HEK293 (cell line): Measurements from ENCODE around the gene CREBBP.
A peak's percentile ranks its signal among the peaks of the same experiment; 100 is the strongest.

Experiments used
- CTCF ChIA-PET: fragments of 350-600 bp; formaldehyde crosslinking; extraction: SDS; loops from one replicate; lab custom pipeline; 2021; ENCODE audit warnings: antibody characterized with exemption; lab: Yijun Ruan, JAX
- POLR2A ChIA-PET: fragments of 300-600 bp; formaldehyde crosslinking; extraction: SDS; loops from one replicate; lab custom pipeline; 2020; ENCODE audit warnings: antibody characterized with exemption, inconsistent platforms; lab: Yijun Ruan, JAX
- H3K27ac ChIP-seq: fragments of 200-500 bp; sonication (Bioruptor generic); 2 replicates; pipeline ENCODE4 v1.5.1; 2014; ENCODE audit warnings: low read depth, low read length, control low read depth, inconsistent platforms; ENCODE audit errors: extremely low read depth
- H3K36me3 ChIP-seq, 2 experiments: fragments of 200-500 bp in 1 of 2; sonication (Bioruptor generic) in 1 of 2; 1 replicate in 1 of 2; 2 replicates in 1 of 2; pipeline ENCODE4 v1.5.1; 2014 to 2017; ENCODE audit warnings: inconsistent platforms in 2 of 2, low read length in 2 of 2; ENCODE audit not compliant: control insufficient read depth in 2 of 2, insufficient read depth in 1 of 2
- H3K4me1 ChIP-seq: fragments of 200-500 bp; sonication (Bioruptor generic); 2 replicates; pipeline ENCODE4 v1.5.1; 2014; ENCODE audit warnings: mild to moderate bottlenecking, low read length, inconsistent platforms; ENCODE audit not compliant: control insufficient read depth, insufficient read depth
- H3K4me3 ChIP-seq: 2 replicates; pipeline ENCODE4 v1.5.1; 2011; ENCODE audit warnings: low read depth, mild to moderate bottlenecking, control low read depth, low read length, moderate library complexity
- H3K9me3 ChIP-seq: fragments of 200-500 bp; sonication (Bioruptor generic); 2 replicates; pipeline ENCODE4 v1.5.1; 2014; ENCODE audit warnings: low read depth, low read length, inconsistent platforms; ENCODE audit not compliant: control insufficient read depth, insufficient read depth
- ATF2 ChIP-seq: fragments of 450-650 bp; formaldehyde crosslinking; IDR thresholded peaks from 2 replicates; pipeline ENCODE4 v1.5.1; 2016; ENCODE audit warnings: missing biosample characterization, missing genetic modification characterization, low read depth
- EGR2 ChIP-seq: fragments of 450-650 bp; formaldehyde crosslinking; IDR thresholded peaks from 2 replicates; pipeline ENCODE4 v1.5.1; 2016; ENCODE audit warnings: low read depth, missing biosample characterization, missing genetic modification characterization
- GFI1B ChIP-seq: fragments of 450-650 bp; formaldehyde crosslinking; IDR thresholded peaks from 2 replicates; pipeline ENCODE4 v1.5.1; 2016; ENCODE audit warnings: missing biosample characterization, missing genetic modification characterization
- HOXC10 ChIP-seq: sonication (generic); formaldehyde crosslinking; IDR thresholded peaks from 2 replicates; pipeline ENCODE4 v1.8.1; 2023; ENCODE audit warnings: mild to moderate bottlenecking, missing genetic modification reagents
- HOXD13 ChIP-seq: sonication (generic); formaldehyde crosslinking; IDR thresholded peaks from 2 replicates; pipeline ENCODE4 v1.8.0; 2022; ENCODE audit warnings: missing genetic modification reagents, borderline replicate concordance
- MYNN ChIP-seq: fragments of 450-650 bp; formaldehyde crosslinking; IDR thresholded peaks from 2 replicates; pipeline ENCODE4 v1.5.1; 2016; ENCODE audit warnings: missing biosample characterization, missing genetic modification characterization, borderline replicate concordance
- RBAK ChIP-seq: fragments of 450-650 bp; formaldehyde crosslinking; IDR thresholded peaks from 2 replicates; pipeline ENCODE4 v1.5.1; 2016; ENCODE audit warnings: missing biosample characterization, missing genetic modification characterization
- SCRT2 ChIP-seq: fragments of 450-650 bp; formaldehyde crosslinking; IDR thresholded peaks from 2 replicates; pipeline ENCODE4 v1.5.1; 2016; ENCODE audit warnings: missing biosample characterization, missing genetic modification characterization
- ZBTB20 ChIP-seq: fragments of 450-650 bp; formaldehyde crosslinking; IDR thresholded peaks from 2 replicates; pipeline ENCODE4 v1.5.1; 2016; ENCODE audit warnings: missing biosample characterization, missing genetic modification characterization
- ZBTB49 ChIP-seq: fragments of 450-650 bp; formaldehyde crosslinking; IDR thresholded peaks from 2 replicates; pipeline ENCODE4 v1.5.1; 2016; ENCODE audit warnings: missing biosample characterization, missing genetic modification characterization, low read depth
- ZNF121 ChIP-seq: fragments of 450-650 bp; formaldehyde crosslinking; IDR thresholded peaks from 2 replicates; pipeline ENCODE4 v1.5.1; 2016; ENCODE audit warnings: missing biosample characterization, missing genetic modification characterization
- ZNF155 ChIP-seq: fragments of 450-650 bp; formaldehyde crosslinking; IDR thresholded peaks from 2 replicates; pipeline ENCODE4 v1.5.1; 2016; ENCODE audit warnings: missing biosample characterization, missing genetic modification characterization
- ZNF292 ChIP-seq: fragments of 450-650 bp; formaldehyde crosslinking; IDR thresholded peaks from 2 replicates; pipeline ENCODE4 v1.5.1; 2016; ENCODE audit warnings: low read depth, missing biosample characterization, missing genetic modification characterization, borderline replicate concordance
- ZNF449 ChIP-seq: fragments of 450-650 bp; formaldehyde crosslinking; IDR thresholded peaks from 2 replicates; pipeline ENCODE4 v1.5.1; 2017; ENCODE audit warnings: missing biosample characterization, mild to moderate bottlenecking, missing genetic modification characterization, moderate library complexity
- ZNF530 ChIP-seq: fragments of 450-650 bp; formaldehyde crosslinking; IDR thresholded peaks from 2 replicates; pipeline ENCODE4 v1.5.1; 2016; ENCODE audit warnings: low read depth, missing biosample characterization, missing genetic modification characterization
- ZNF560 ChIP-seq: fragments of 450-650 bp; formaldehyde crosslinking; IDR thresholded peaks from 2 replicates; pipeline ENCODE4 v1.5.1; 2017; ENCODE audit warnings: missing biosample characterization, missing genetic modification characterization, borderline replicate concordance
- ZNF629 ChIP-seq: fragments of 450-650 bp; formaldehyde crosslinking; IDR thresholded peaks from 2 replicates; pipeline ENCODE4 v1.5.1; 2017; ENCODE audit warnings: missing biosample characterization, missing genetic modification characterization
- ZNF677 ChIP-seq: fragments of 450-650 bp; IDR thresholded peaks from 2 replicates; pipeline ENCODE4 v1.5.0; 2018; ENCODE audit warnings: missing biosample characterization, mild to moderate bottlenecking, missing genetic modification characterization, moderate library complexity
- ZNF747 ChIP-seq: fragments of 450-650 bp; formaldehyde crosslinking; IDR thresholded peaks from 2 replicates; pipeline ENCODE4 v1.5.1; 2016; ENCODE audit warnings: missing biosample characterization, missing genetic modification characterization
- TF ChIP-seq, protein P1 (sequence below): fragments of 450-650 bp; formaldehyde crosslinking; IDR thresholded peaks from 2 replicates; pipeline ENCODE4 v1.5.1; 2016; ENCODE audit warnings: missing biosample characterization, missing genetic modification characterization
- TF ChIP-seq, protein P2 (sequence below): fragments of 450-650 bp; formaldehyde crosslinking; IDR thresholded peaks from 2 replicates; pipeline ENCODE4 v1.5.1; 2016; ENCODE audit warnings: missing biosample characterization, missing genetic modification characterization, borderline replicate concordance

The CREBBP gene

DNA sequence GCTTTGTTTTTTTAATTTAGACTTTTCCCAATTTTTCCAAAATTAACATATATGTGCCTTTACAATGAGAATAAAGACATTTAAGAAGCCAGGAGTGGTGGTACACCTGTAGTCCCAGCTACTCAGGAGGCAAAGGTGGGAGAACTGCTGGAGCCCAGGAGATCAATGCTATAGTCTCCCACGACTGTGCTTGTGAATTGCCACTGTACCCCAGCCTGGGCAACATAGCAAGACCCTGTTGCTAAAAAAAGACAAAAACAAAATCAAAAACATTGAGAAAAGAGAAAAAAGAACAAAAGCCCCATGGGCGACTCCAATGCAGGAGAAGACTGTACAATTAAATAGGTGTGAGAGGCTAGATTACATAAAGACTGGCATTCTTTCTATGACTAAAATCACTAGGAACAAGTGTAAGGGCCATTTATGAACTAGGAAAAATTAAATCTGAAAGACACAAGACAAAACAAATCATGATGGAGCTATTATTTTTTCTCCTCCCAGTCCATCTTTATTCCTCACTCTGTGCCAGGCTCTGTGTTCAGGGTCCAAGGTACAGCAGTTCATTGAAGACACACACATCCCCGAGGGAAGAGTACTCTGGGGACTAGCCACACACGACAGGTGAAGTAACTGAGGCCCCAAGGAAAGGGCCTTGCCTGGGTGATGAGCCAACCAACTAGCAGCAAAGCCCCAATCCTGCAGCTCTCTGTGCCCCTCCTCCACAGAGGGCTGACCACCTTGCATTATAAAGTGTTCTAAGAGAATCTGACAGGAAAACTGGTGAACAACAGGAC, 79.8 kb downstream of the CREBBP start:
- Histone ChIP-seq H3K4me1 (peaks cover 7% of the 10 kb centered on the region), H3K36me3 (peaks cover 0 to 8% of the 10 kb centered on the region in 2 experiments; a peak in 1 of 3 replicates), H3K9me3 (no peaks in the 10 kb centered on the region), H3K4me3 (no peak overlapping the region), H3K27ac (no peak overlapping the region)
- ChIA-PET CTCF (interaction anchor here (0.6 kb wide), 1 partner anchor 110 kb away, joined by 3 read pairs; no protein-coding TSS in a partner anchor), POLR2A (no interaction called here)
- TF ChIP-seq ZNF677 (tag by site-specific recombination) (no peak), HOXD13 (CRISPR knock-in tag) (no peak), MYNN (tag by site-specific recombination) (no peak), ZBTB20 (tag by site-specific recombination) (no peak), ZNF121 (tag by site-specific recombination) (peak; percentile 86)
- TF ChIP-seq, protein P1, sequence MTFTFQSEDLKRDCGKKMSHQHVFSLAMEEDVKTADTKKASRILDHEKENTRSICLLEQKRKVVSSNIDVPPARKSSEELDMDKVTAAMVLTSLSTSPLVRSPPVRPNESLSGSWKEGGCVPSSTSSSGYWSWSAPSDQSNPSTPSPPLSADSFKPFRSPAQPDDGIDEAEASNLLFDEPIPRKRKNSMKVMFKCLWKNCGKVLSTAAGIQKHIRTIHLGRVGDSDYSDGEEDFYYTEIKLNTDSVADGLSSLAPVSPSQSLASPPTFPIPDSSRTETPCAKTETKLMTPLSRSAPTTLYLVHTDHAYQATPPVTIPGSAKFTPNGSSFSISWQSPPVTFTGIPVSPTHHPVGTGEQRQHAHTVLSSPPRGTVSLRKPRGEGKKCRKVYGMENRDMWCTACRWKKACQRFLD (tag by site-specific recombination) = no peak
- TF ChIP-seq, protein P2, sequence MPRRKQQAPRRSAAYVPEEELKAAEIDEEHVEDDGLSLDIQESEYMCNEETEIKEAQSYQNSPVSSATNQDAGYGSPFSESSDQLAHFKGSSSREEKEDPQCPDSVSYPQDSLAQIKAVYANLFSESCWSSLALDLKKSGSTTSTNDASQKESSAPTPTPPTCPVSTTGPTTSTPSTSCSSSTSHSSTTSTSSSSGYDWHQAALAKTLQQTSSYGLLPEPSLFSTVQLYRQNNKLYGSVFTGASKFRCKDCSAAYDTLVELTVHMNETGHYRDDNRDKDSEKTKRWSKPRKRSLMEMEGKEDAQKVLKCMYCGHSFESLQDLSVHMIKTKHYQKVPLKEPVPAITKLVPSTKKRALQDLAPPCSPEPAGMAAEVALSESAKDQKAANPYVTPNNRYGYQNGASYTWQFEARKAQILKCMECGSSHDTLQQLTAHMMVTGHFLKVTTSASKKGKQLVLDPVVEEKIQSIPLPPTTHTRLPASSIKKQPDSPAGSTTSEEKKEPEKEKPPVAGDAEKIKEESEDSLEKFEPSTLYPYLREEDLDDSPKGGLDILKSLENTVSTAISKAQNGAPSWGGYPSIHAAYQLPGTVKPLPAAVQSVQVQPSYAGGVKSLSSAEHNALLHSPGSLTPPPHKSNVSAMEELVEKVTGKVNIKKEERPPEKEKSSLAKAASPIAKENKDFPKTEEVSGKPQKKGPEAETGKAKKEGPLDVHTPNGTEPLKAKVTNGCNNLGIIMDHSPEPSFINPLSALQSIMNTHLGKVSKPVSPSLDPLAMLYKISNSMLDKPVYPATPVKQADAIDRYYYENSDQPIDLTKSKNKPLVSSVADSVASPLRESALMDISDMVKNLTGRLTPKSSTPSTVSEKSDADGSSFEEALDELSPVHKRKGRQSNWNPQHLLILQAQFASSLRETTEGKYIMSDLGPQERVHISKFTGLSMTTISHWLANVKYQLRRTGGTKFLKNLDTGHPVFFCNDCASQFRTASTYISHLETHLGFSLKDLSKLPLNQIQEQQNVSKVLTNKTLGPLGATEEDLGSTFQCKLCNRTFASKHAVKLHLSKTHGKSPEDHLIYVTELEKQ (tag by site-specific recombination) = no peak

GRCh38 chr16:3800019-3800418, 80.5 kb downstream of the CREBBP start:
- ChIA-PET CTCF (interaction anchor here (0.6 to 1.2 kb wide), 2 partner anchors 71 to 110 kb away, joined by 3 read pairs; no protein-coding TSS in a partner anchor), POLR2A (no interaction called here)
- H3K4me1 ChIP-seq = peaks cover 12% of the 10 kb centered on the region
- H3K4me3 ChIP-seq = no peak overlapping the region
- TF ChIP-seq, protein P1 (tag by site-specific recombination) = no peak
- TF ChIP-seq RBAK (no peak), ZNF155 (tag by site-specific recombination) (no peak), SCRT2 (tag by site-specific recombination) (no peak), ZNF292 (tag by site-specific recombination) (no peak), ZNF629 (tag by site-specific recombination) (no peak), ZNF560 (tag by site-specific recombination) (no peak), ZNF449 (tag by site-specific recombination) (no peak), EGR2 (tag by site-specific recombination) (no peak), ZBTB49 (tag by site-specific recombination) (no peak), ZNF530 (no peak), ZNF747 (tag by site-specific recombination) (no peak), HOXC10 (CRISPR knock-in tag) (no peak), GFI1B (tag by site-specific recombination) (no peak), ATF2 (tag by site-specific recombination) (no peak)
- H3K36me3 ChIP-seq = peaks cover 0 to 3% of the 10 kb centered on the region in 2 experiments; a peak in 1 of 3 replicates
- no peaks in the 10 kb centered on the region for H3K9me3 ChIP-seq
- H3K27ac ChIP-seq = no peak overlapping the region
